GM10847 (cell line): ENCODE measurements around the gene EIF6.

Source experiments
- POLR2A ChIP-seq: IDR thresholded peaks from 2 replicates; pipeline ENCODE4 v1.6.1; 2011; ENCODE audit not compliant: insufficient read length; ENCODE audit errors: extremely low read depth

The EIF6 gene

GRCh38 chr20:35318502-35319157 lies 34.1 kb upstream of the EIF6 start:
- TF ChIP-seq POLR2A: no peak

GRCh38 chr20:35317416-35318210 lies 33.0 kb upstream of the EIF6 start:
- TF ChIP-seq POLR2A: no peak

- TF ChIP-seq POLR2A: no peak
These were observed 31.5 kb upstream of the EIF6 start for GRCh38 chr20:35316086-35316485.

- no peak for TF ChIP-seq POLR2A
These were observed 30.5 kb upstream of the EIF6 start for GRCh38 chr20:35314816-35315631.

- TF ChIP-seq POLR2A: no peak
These were observed 27.7 kb upstream of the EIF6 start for GRCh38 chr20:35312318-35312717.

GRCh38 chr20:35311822-35312221 lies 27.2 kb upstream of the EIF6 start:
- no peak for TF ChIP-seq POLR2A

- TF ChIP-seq POLR2A: no peak
These were observed 26.8 kb upstream of the EIF6 start for GRCh38 chr20:35311409-35311808.

GRCh38 chr20:35307666-35308653 lies 23.4 kb upstream of the EIF6 start:
- TF ChIP-seq POLR2A: no peak

GRCh38 chr20:35306931-35307517 lies 22.5 kb upstream of the EIF6 start:
- TF ChIP-seq POLR2A: no peak

GRCh38 chr20:35305682-35306556 lies 21.3 kb upstream of the EIF6 start:
- TF ChIP-seq POLR2A: no peak

GRCh38 chr20:35304956-35305355 lies 20.4 kb upstream of the EIF6 start:
- TF ChIP-seq POLR2A: no peak

GRCh38 chr20:35303735-35304491 lies 19.3 kb upstream of the EIF6 start:
- TF ChIP-seq POLR2A: no peak

GRCh38 chr20:35303382-35303734 lies 18.8 kb upstream of the EIF6 start:
- no peak for TF ChIP-seq POLR2A
